Body of pancreas (tissue), 4 donors: Measurements from ENCODE around the gene AVL9. TPM values are rescaled to one million over a fixed set of nuclear protein-coding genes. Genes with fewer than 3 reads are reported as not detected.
"Not testable (repeated sequence)": the region's sequence is repeated elsewhere in the genome, so short reads cannot be mapped to it uniquely, and the experiment has no call there.

Source experiments
- ATAC-seq: fragments of 150-250 bp; one replicate; pipeline ENCODE4 v1.9.1; 2016
- DNase-seq, 4 donors: peaks; one replicate each; pipeline ENCODE4 v3.0.0-alpha.2; 2019
- H3K27ac ChIP-seq, 4 donors: fragments of 200-600 bp; sonication (generic); 1 replicate in 3 of 4; 2 replicates in 1 of 4; pipeline versions ENCODE4 v1.5.1 to v1.6.1; 2016 to 2019; ENCODE audit warnings: mild to moderate bottlenecking in 1 of 4, mixed read lengths in 1 of 4, moderate library complexity in 1 of 4
- H3K27me3 ChIP-seq, 2 donors: fragments of 200-600 bp; sonication (generic); one replicate each; pipeline ENCODE4 v1.6.0; 2016; ENCODE audit warnings: mild to moderate bottlenecking in 1 of 2
- H3K36me3 ChIP-seq, 2 donors: fragments of 200-600 bp; sonication (generic); replicated peaks in 1 of 2; 2 replicates each; pipeline ENCODE4 v1.5.1; 2016; ENCODE audit warnings: low read depth in 2 of 2; ENCODE audit not compliant: insufficient read depth in 1 of 2
- H3K4me1 ChIP-seq: fragments of 200-600 bp; sonication (generic); one replicate; pipeline ENCODE4 v1.6.0; 2016
- H3K4me3 ChIP-seq, 2 donors: fragments of 200-600 bp; sonication (generic); 1 replicate in 1 of 2; 2 replicates in 1 of 2; pipeline ENCODE4 v1.5.1; 2016 to 2019
- H3K9me3 ChIP-seq, 3 donors: fragments of 200-600 bp; sonication (generic); 1 replicate in 2 of 3; 2 replicates in 1 of 3; pipeline ENCODE4 v1.5.1; 2016
- CTCF ChIP-seq, 7 experiments: fragments of 450-650 bp in 4 of 7; fragments of 200-600 bp in 3 of 7; sonication (generic) in 3 of 7; IDR thresholded peaks; one replicate each; pipeline ENCODE4 v1.5.1; 2016 to 2019; ENCODE audit warnings: antibody characterized with exemption in 7 of 7
- POLR2A ChIP-seq, 3 donors: fragments of 450-650 bp; IDR thresholded peaks; one replicate each; pipeline ENCODE4 v1.6.1; 2016; ENCODE audit warnings: antibody characterized with exemption in 3 of 3, mild to moderate bottlenecking in 2 of 3
- WGBS, 2 donors: methylation state at CpG; one replicate each; pipeline ENCODE4 v1.1.5; 2017; 5-methylcytosine and 5-hydroxymethylcytosine counted together
- intact Hi-C: fragments of 100-400 bp; cut with DNase I; formaldehyde crosslinking; loops from one replicate; pipeline ENCODE4 v1.15.1; 2023
- total RNA-seq, 2 donors: library from RNA; depleted of rRNA; stranded (reverse); fragments of >200 nt; gene quantifications; one replicate each; pipeline ENCODE4 v1.1.0, GENCODE V29; 2016

The AVL9 gene
- total RNA-seq, 2 donors from 2014 or later, result 15.3 to 19.8 TPM

- Histone ChIP-seq H3K27me3 (no peaks in the 10 kb centered on the region), H3K4me1 (peaks cover 29% of the 10 kb centered on the region), H3K4me3 (peak within 1 kb of the TSS; percentile 73 to 89), H3K9me3 (no peaks in the 10 kb centered on the region), H3K27ac (peak within 1 kb of the TSS; percentile 77 to 89 (median 82)), H3K36me3 (peaks cover 0 to 5% of the 10 kb centered on the region in 2 donors)
- 0% methylated on average over 17 to 38 of the region's 38 CpGs for WGBS, 2 donors
- peak; percentile 87 to 93 (median 92) for DNase-seq
- TF ChIP-seq CTCF (IDR thresholded peaks at IDR 0.05), result no peak
- peak; percentile 11 to 80 (median 66) for TF ChIP-seq POLR2A (IDR thresholded peaks at IDR 0.05)
- ATAC-seq, result peak; percentile 85
- intact Hi-C loops, result no loop called here
Observed at GRCh38 chr7:32490127-32490796, 5.0 kb upstream of the AVL9 start, which contains the start of gene LSM5. TSS of gene LSM5 (minus strand) at chr7:32490380. CDS start at chr7:32490365, 15 bp downstream.

GRCh38 chr7:32494946-32495297, 367 bp upstream of the AVL9 start:
- Histone ChIP-seq H3K4me1 (peaks cover 26% of the 10 kb centered on the region), H3K4me3 (peak overlapping the region; percentile 27 to 56), H3K36me3 (no peaks in the 10 kb centered on the region), H3K27me3 (no peaks in the 10 kb centered on the region), H3K9me3 (no peaks in the 10 kb centered on the region), H3K27ac (peak overlapping the region; percentile 22 to 97 (median 94))
- no peak for DNase-seq
- WGBS, 2 donors, result 0 to 1% methylated on average over 14 of the region's 14 CpGs
- peak; percentile 42 to 96 (median 95) for TF ChIP-seq POLR2A (IDR thresholded peaks at IDR 0.05)
- peak in 2 of 7 experiments; percentile 4 to 22 for TF ChIP-seq CTCF (IDR thresholded peaks at IDR 0.05)
- peak; percentile 3 for ATAC-seq
- intact Hi-C loops, result no loop called here

DNA sequence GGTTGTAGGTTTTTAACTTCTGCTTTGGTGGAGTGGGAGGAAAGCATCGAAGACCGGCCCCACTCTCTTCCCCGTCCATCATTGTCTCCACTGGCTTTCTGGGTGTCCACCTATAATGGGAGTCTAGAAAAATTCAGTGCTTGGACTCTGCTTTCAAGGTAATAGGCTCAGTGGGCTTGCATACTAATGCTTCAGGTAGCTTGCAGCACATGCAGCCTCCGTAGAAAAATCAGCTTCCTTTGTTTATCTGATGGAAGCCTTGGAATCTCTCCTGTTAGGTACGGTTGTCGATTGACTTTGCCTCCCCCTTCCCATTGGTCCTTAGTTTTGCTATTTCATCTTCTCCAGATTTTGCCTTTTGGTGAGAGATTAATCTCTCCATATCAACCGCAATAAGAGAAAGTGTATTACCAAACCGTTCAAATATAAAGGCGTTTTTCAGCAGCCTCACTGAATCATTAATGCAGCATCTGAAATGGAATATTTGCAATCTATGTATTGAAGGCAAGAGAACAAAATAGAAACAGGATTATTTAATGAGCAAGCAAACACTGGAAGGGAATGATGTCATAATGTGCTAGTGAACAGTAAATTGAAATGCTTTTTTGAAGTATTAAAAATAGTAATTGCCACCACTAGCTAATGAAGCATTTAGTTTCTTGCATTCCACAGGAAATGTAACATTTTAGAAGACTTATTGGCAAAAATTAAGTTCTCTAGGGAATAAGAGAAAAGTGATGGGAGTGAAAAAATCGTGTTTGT, 944 bp downstream of the AVL9 start:
- ATAC-seq, result no peak
- intact Hi-C loops, result no loop called here
- H3K27me3 ChIP-seq, result no peaks in the 10 kb centered on the region
- TF ChIP-seq CTCF (IDR thresholded peaks at IDR 0.05), result no peak
- no peak for TF ChIP-seq POLR2A (IDR thresholded peaks at IDR 0.05)
- H3K9me3 ChIP-seq, result no peaks in the 10 kb centered on the region
- H3K27ac ChIP-seq, result peak overlapping the region; percentile 76 to 97 (median 94)
- no peaks in the 10 kb centered on the region for H3K36me3 ChIP-seq
- WGBS, 2 donors, result 3 to 4% methylated on average over 10 of the region's 10 CpGs
- H3K4me1 ChIP-seq, result peaks cover 30% of the 10 kb centered on the region
- H3K4me3 ChIP-seq, result peak overlapping the region; percentile 83 to 100
- DNase-seq, result no peak

GRCh38 chr7:32499755-32500154, 4.5 kb downstream of the AVL9 start:
- intact Hi-C loops, H3K27me3 ChIP-seq, H3K27ac ChIP-seq, ATAC-seq, H3K36me3 ChIP-seq, DNase-seq, H3K9me3 ChIP-seq, H3K4me3 ChIP-seq: not testable (repeated sequence)
- H3K4me1 ChIP-seq, result peaks cover 24% of the 10 kb centered on the region
- 92 to 95% methylated on average over 2 of the region's 2 CpGs for WGBS, 2 donors

GRCh38 chr7:32500216-32500615, 4.9 kb downstream of the AVL9 start:
- H3K27ac ChIP-seq, H3K36me3 ChIP-seq, H3K27me3 ChIP-seq, intact Hi-C loops, H3K9me3 ChIP-seq, H3K4me3 ChIP-seq, DNase-seq, ATAC-seq: not testable (repeated sequence)
- WGBS, 2 donors, result 89 to 90% methylated on average over 1 of the region's 1 CpG
- peaks cover 22% of the 10 kb centered on the region for H3K4me1 ChIP-seq
